GM20431 (cell line): Measurements from ENCODE around the gene ATP6V1A.

Experiments
- in situ Hi-C: fragments of 300-500 bp; cut with MseI, MboI; formaldehyde crosslinking; loops from one replicate; pipeline ENCODE4 v1.15.0; 2020; ENCODE audit warnings: low sequenced_read_pairs; ENCODE audit not compliant: unreplicated experiment

Gene ATP6V1A

GRCh38 chr3:113746548-113747282, at the start of gene ATP6V1A:
Gene ATP6V1A, plus strand, starts transcription at chr3:113747035. Its CDS starts 31,719 bp downstream, at chr3:113778754.
- in situ Hi-C loops: loop anchor here (25.0 kb wide), 1 partner anchor 166 kb away; no protein-coding TSS in a partner anchor

GRCh38 chr3:113697500-113698090, 49.2 kb upstream of the ATP6V1A start:
- in situ Hi-C loops: no loop called here

GRCh38 chr3:113698213-113698742, 48.6 kb upstream of the ATP6V1A start:
- in situ Hi-C loops: no loop called here

DNA sequence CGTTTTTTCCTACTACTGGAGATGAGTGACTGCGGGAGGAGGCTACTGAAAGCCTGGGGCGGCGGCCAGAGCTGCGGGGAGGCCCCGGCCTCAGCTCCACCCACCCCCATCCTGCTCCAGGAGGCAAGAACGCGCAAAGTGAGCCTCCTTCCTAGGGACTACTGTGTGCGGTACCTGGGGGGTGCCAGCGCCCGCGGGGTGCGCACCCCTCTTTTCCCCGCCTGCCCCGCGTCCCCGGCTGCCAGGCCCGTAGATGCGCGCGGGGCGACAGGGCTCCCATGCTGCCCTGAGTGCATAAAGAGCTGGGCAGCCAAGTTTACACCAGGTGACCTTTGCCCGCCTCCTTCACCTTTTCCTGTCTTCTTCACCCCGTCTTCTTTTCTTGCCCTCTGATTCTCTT, 47.9 kb upstream of the ATP6V1A start:
- in situ Hi-C loops: no loop called here

DNA sequence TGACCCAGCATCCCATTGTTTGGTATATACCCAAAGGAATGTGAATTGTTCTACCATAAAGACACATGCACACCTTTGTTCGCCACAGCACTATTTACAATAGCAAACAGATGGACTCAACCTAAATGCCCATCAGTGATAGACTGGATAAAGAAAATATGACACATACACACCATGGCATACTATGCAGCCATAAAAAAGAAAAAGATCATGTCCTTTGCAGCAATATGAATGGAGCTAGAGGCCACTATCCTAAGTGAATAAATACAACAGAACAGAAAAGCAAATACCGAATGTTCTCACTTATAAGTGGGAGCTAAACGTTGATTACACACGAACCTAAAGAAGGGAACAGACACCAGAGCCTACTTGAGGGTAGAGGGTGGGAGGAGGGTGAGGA, 39.0 kb upstream of the ATP6V1A start:
- in situ Hi-C loops: no loop called here

GRCh38 chr3:113712129-113712528, 34.7 kb upstream of the ATP6V1A start:
- in situ Hi-C loops: no loop called here

GRCh38 chr3:113714702-113715101, 32.1 kb upstream of the ATP6V1A start:
- in situ Hi-C loops: no loop called here

DNA sequence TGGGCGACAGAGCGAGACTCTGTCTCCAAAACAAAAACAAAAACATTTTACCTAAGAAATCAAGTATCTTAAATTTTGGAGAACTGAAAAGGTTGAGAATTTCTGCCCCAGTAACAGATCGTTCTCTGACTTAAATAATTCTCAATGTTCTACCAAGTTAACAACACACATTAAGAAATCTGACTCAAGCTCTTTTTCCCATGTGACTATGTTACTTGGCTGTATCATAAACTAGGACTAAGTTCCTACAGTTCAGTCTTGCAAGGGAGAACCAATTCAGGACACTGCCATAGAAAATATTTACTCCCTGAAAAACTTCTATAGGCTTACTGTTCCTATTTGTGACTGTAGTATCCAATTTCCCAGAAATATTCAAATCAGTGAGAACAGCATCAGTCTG, 29.5 kb upstream of the ATP6V1A start:
- in situ Hi-C loops: no loop called here

- in situ Hi-C loops: no loop called here
Measured at GRCh38 chr3:113717818-113718217, 29.0 kb upstream of the ATP6V1A start.

GRCh38 chr3:113719294-113719693, 27.5 kb upstream of the ATP6V1A start:
- in situ Hi-C loops: no loop called here

DNA sequence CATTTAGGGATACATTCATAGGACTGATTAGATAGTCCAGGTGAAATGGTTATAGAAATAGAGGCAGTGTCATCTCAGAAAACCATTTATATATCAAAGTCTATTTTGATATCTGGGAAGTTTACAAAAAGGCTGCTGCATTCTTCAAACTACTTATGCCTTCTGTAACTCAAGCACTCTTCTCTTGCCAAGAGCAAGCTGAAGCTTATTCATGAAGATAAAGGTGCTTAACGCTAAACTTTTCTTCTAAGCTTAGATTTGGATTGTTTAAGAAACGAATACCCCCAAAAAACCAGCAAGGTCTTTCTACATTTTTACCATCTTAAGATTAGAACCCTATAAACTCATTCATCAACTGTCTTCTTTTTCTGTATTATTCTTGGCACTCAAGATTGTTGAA, 27.1 kb upstream of the ATP6V1A start:
- in situ Hi-C loops: no loop called here

- in situ Hi-C loops: no loop called here
Measured at GRCh38 chr3:113721636-113722035, 25.2 kb upstream of the ATP6V1A start.

GRCh38 chr3:113728661-113729060, 18.2 kb upstream of the ATP6V1A start:
- in situ Hi-C loops: loop anchor here (25.0 kb wide), 1 partner anchor 184 kb away; no protein-coding TSS in a partner anchor

- in situ Hi-C loops: loop anchor here (25.0 kb wide), 1 partner anchor 182 kb away; no protein-coding TSS in a partner anchor
Measured at GRCh38 chr3:113730550-113730949, 16.3 kb upstream of the ATP6V1A start.

GRCh38 chr3:113731694-113732093, 15.1 kb upstream of the ATP6V1A start:
- in situ Hi-C loops: loop anchor here (25.0 kb wide), 1 partner anchor 181 kb away; no protein-coding TSS in a partner anchor

GRCh38 chr3:113736548-113737089, 10.2 kb upstream of the ATP6V1A start:
- in situ Hi-C loops: loop anchor here (25.0 kb wide), 1 partner anchor 176 kb away; no protein-coding TSS in a partner anchor

DNA sequence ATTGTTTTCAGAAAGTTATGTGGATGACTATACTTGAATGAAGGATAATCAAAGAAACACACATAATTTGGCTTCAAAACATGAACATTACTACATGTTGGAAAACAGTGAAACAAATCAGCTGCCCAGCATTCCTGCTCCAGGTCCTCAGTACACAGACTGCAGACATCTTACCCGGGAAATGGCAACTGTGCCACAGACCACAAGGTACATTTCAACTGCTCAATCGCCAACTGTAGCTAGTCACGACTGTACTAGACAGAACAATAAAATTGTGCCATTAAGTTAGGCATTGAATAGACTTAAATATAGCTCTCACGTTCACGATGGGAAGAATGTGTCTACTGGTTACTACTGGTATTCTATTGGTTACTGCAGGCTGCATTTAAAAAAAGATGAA, 5.7 kb upstream of the ATP6V1A start:
- in situ Hi-C loops: loop anchor here (25.0 kb wide), 1 partner anchor 171 kb away; no protein-coding TSS in a partner anchor

- in situ Hi-C loops: loop anchor here (25.0 kb wide), 1 partner anchor 171 kb away; no protein-coding TSS in a partner anchor
Measured at GRCh38 chr3:113741620-113742019, 5.2 kb upstream of the ATP6V1A start.

- in situ Hi-C loops: loop anchor here (25.0 kb wide), 1 partner anchor 169 kb away; no protein-coding TSS in a partner anchor
Measured at GRCh38 chr3:113743006-113743630, 3.7 kb upstream of the ATP6V1A start.
